ENCODE measurements around the gene IQSEC3. TPM values are rescaled to one million over a fixed set of nuclear protein-coding genes. Genes with fewer than 3 reads are reported as not detected.
"Not testable (repeated sequence)": the region's sequence is repeated elsewhere in the genome, so short reads cannot be mapped to it uniquely, and the experiment has no call there.

Gene IQSEC3
- total RNA-seq, 2 donors from 2014 or later, result 0.39 to 0.67 TPM

DNA sequence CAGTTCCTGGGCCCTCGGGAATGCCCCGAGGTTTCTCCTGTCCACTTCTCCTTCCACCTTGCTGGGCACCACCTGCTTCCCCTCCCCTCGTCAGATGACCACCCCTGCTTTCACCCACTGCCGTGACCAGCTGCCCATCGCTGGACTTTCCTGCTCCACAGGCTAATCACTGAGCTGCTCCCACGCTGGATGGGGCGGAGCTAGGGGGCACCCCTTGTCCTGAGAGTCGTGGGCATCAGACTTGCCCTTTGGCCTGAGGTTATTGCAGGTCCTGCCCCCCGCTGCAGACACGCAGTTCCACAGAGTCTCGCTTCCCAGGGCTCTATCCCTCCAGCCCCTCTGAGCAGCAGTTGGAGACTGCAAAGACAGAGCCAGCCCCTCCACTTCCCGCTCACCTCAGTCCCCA is 147.0 kb downstream of the IQSEC3 start:
- TF ChIP-seq, protein P1, sequence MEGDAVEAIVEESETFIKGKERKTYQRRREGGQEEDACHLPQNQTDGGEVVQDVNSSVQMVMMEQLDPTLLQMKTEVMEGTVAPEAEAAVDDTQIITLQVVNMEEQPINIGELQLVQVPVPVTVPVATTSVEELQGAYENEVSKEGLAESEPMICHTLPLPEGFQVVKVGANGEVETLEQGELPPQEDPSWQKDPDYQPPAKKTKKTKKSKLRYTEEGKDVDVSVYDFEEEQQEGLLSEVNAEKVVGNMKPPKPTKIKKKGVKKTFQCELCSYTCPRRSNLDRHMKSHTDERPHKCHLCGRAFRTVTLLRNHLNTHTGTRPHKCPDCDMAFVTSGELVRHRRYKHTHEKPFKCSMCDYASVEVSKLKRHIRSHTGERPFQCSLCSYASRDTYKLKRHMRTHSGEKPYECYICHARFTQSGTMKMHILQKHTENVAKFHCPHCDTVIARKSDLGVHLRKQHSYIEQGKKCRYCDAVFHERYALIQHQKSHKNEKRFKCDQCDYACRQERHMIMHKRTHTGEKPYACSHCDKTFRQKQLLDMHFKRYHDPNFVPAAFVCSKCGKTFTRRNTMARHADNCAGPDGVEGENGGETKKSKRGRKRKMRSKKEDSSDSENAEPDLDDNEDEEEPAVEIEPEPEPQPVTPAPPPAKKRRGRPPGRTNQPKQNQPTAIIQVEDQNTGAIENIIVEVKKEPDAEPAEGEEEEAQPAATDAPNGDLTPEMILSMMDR (IDR thresholded peaks at IDR 0.05), result no peak
- H3K27me3 ChIP-seq, result no peaks in the 10 kb centered on the region
- DNase-seq (ENCODE audit: low spot score), result no peak
- no peak overlapping the region for H3K4me3 ChIP-seq
- peaks cover 0 to 12% of the 10 kb centered on the region in 2 donors for H3K4me1 ChIP-seq
- no peaks in the 10 kb centered on the region for H3K36me3 ChIP-seq
- no peak overlapping the region for H3K27ac ChIP-seq
- no peaks in the 10 kb centered on the region for H3K9me3 ChIP-seq

DNA sequence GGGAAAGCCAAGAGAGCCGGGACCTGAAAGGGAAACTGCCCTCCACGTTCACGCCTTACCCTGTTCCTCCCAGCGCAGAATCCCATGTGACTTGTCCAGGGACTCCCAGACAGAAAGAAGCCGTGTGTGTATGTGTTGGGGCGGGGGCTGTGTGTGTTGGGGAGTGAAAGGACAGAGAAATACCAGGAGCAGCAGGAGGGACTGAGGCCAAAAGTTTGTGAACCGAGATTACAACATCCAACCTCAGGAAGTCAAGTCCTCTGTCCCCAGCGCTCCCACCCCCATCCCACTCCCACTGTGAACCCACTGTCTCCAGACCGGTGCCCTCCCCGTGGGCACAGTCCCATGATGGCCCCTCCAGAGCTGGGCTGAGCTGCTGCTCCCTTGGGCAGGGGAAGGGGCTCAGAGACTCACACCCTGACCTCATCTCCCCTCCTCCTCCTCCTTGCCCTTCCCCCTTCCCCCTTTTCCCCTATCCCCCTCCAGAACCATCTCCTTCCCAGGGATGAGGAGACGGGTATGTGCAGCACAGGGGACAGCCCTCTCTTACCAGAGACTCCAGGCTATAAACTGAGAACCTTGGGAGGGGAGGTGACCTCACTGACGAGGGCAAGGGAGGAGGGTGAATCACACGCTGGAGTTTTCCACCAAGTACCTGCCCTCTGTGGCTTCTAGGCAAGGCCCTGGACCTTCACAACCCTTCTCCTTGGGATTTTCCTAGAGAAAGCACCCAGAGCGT is 147.6 kb downstream of the IQSEC3 start, which contains the start of gene SLC6A12:
Gene SLC6A12 (minus strand): TSS at position 155 of the 739 bp plus-strand sequence. CDS start 4,171 bp downstream, outside the sequence.
- Histone ChIP-seq H3K27me3 (no peaks in the 10 kb centered on the region), H3K27ac (no peak within 1 kb of the TSS), H3K4me3 (no peak within 1 kb of the TSS), H3K9me3 (no peaks in the 10 kb centered on the region), H3K4me1 (peaks cover 0 to 12% of the 10 kb centered on the region in 2 donors), H3K36me3 (no peaks in the 10 kb centered on the region)
- no peak for DNase-seq (ENCODE audit: low spot score)
- TF ChIP-seq, protein P1 (IDR thresholded peaks at IDR 0.05), result no peak

DNA sequence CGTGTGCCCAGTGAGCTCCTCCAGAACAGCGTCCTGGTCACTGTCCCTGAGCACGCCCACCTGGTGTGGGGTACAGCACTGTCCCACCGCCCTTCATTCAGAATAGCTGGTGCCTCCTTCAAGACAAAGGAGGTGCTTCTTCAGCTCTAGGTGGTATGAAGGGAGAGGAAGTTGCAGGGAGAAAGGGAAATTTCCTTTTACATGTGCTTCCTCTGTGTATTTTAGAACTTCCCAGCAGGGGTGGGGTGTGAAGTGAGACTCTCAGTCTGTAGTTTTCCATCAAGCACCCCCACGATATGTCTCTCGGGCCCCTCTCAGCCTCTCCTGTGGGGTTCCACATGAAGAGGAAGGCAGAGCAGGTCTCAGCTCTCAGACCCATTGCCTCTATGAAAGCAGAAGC is 148.5 kb downstream of the IQSEC3 start:
- no peak for DNase-seq (ENCODE audit: low spot score)
- TF ChIP-seq, protein P1 (IDR thresholded peaks at IDR 0.05), result no peak
- H3K36me3 ChIP-seq, result no peaks in the 10 kb centered on the region
- H3K4me1 ChIP-seq, result peaks cover 0 to 12% of the 10 kb centered on the region in 2 donors
- no peaks in the 10 kb centered on the region for H3K27me3 ChIP-seq
- no peak overlapping the region for H3K4me3 ChIP-seq
- no peak overlapping the region for H3K27ac ChIP-seq
- H3K9me3 ChIP-seq, result no peaks in the 10 kb centered on the region

DNA sequence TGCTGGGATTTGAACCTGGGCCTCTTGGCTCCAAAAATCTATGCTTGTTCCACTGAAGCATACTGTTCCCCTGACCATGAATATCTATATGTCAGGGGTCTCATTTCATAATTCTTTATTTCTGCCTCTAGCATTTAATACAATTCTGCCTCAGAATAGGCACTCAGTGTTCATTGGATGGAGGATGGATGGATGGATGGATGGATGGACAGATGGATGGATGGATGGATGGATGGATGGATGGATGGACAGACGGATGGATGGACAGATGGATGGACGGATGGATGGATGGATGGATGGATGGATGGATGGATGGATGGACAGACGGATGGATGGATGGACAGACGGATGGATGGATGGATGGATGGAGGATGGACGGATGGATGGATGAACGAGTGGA is 150.5 kb downstream of the IQSEC3 start:
- not testable (repeated sequence) for DNase-seq (ENCODE audit: low spot score); H3K36me3 ChIP-seq; H3K4me3 ChIP-seq; H3K9me3 ChIP-seq; H3K27ac ChIP-seq; H3K27me3 ChIP-seq
- H3K4me1 ChIP-seq, result peaks cover 0 to 12% of the 10 kb centered on the region in 2 donors

DNA sequence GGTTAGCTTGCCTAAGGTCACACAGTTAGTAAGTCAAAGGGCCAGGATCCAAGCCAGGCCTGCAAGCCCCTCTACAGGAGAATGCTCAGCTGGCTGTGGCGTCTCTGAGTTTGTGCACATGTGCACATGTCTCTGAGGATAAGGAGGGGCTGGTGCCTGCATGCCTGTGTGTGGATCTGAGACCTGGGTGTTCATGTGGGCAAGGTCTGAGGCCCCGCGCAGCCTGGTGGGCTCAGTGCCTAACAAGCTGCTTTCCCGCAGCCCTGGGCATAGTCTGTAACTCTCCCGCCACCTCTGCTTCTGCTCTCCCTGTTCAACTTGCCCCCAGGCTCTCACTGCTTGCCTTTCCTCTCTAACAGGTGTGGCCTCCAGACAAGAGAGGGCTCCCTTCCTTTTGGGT is 151.7 kb downstream of the IQSEC3 start:
- TF ChIP-seq, protein P1 (IDR thresholded peaks at IDR 0.05), result no peak
- H3K4me3 ChIP-seq, result no peak overlapping the region
- H3K27me3 ChIP-seq, result no peaks in the 10 kb centered on the region
- no peak for DNase-seq (ENCODE audit: low spot score)
- H3K36me3 ChIP-seq, result no peaks in the 10 kb centered on the region
- peaks cover 0 to 5% of the 10 kb centered on the region in 2 donors for H3K4me1 ChIP-seq
- no peak overlapping the region for H3K27ac ChIP-seq
- no peaks in the 10 kb centered on the region for H3K9me3 ChIP-seq

DNA sequence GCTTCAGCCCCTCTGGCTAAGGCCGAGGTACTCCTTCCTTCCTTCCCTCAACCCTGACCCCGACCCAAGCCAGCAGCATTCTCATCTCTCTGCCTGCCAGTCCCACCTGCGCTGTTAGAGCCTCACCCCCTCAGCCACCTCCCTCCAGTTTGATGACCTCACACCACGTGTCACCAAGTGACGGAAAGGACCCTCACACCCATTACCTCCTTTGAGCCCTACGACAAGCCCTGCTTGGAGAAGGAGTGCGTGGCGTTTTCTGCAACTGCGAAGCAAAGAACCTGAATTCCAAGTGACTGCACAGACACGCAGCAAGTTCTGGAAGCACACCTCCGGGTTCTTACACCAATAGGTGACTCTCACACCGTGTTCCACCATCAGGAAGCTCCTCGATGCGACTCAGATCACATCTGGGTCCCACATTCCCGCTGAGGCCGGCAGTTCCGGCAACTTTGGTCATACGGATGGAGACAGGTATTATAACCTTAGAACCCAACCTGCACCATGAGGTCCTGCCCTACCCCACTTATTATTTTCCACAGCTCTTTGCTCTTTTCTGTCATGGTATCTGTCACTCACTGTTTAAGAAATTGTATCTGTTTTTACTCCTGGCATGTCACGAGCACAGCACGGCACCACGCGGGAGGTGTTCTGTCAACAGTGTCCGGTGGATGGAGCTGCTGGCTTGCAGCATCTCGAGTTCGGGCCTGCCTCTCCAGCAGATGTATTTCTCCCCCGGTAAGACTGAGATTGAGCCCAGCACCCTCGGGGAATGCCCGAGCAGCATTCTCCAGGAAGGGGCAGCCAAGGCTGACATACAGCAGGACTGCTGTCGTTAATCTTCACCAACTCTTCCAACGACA is 152.4 kb downstream of the IQSEC3 start:
- no peak for DNase-seq (ENCODE audit: low spot score)
- Histone ChIP-seq H3K27ac (no peak overlapping the region), H3K9me3 (no peaks in the 10 kb centered on the region), H3K4me1 (no peaks in the 10 kb centered on the region), H3K4me3 (no peak overlapping the region), H3K36me3 (no peaks in the 10 kb centered on the region), H3K27me3 (no peaks in the 10 kb centered on the region)
- TF ChIP-seq, protein P1 (IDR thresholded peaks at IDR 0.05), result no peak
